Skin of body (tissue), 2 donors: ENCODE measurements around the gene TROAP. TPM values are rescaled to one million over a fixed set of nuclear protein-coding genes. Genes with fewer than 3 reads are reported as not detected.
A peak's percentile ranks its signal among the peaks of the same experiment; 100 is the strongest.
"Not testable (repeated sequence)": the region's sequence is repeated elsewhere in the genome, so short reads cannot be mapped to it uniquely, and the experiment has no call there.

Source experiments
- DNase-seq: peaks from one replicate; lab custom pipeline; 2025; lab: John Stamatoyannopoulos, UW
- total RNA-seq: library from RNA; depleted of rRNA; stranded (reverse); fragments of >200 nt; gene quantifications from one replicate; pipeline ENCODE4 v1.2.3, GENCODE V29; 2014

TROAP gene
- total RNA-seq, 1 donor from 2014 or later = 5.6 TPM

GRCh38 chr12:49367381-49368239 lies 44.6 kb downstream of the TROAP start, which contains the start of gene SPATS2:
TSS of gene SPATS2 (plus strand) at chr12:49367462. CDS start at chr12:49461013, 93,551 bp downstream.
- DNase-seq = peak; percentile 31

- DNase-seq = no peak
These were observed 45.2 kb downstream of the TROAP start for GRCh38 chr12:49368240-49368600.

- peak; percentile 21 for DNase-seq
These were observed 46.5 kb downstream of the TROAP start for GRCh38 chr12:49369411-49370145.

- no peak for DNase-seq
These were observed 47.5 kb downstream of the TROAP start for GRCh38 chr12:49370539-49370938.

- no peak for DNase-seq
These were observed 52.4 kb downstream of the TROAP start for GRCh38 chr12:49375406-49375805.

GRCh38 chr12:49377386-49377785 lies 54.3 kb downstream of the TROAP start:
- DNase-seq = no peak

- DNase-seq = not testable (repeated sequence)
These were observed 57.1 kb downstream of the TROAP start for GRCh38 chr12:49380184-49380583.

Other genes with a start within 250 kb of the TROAP start
- gene DHH, start 228.5 kb upstream of the TROAP start, total RNA-seq = 1.2 TPM
- gene LMBR1L, start 212.4 kb upstream of the TROAP start, total RNA-seq = 39.7 TPM
- 503 TPM for gene TUBA1B, start 191.9 kb upstream of the TROAP start, total RNA-seq
- 312 TPM for gene TUBA1A, start 134.2 kb upstream of the TROAP start, total RNA-seq
- 99.4 TPM for gene TUBA1C, start 58.2 kb upstream of the TROAP start, total RNA-seq
- gene PRPH, start 28.1 kb upstream of the TROAP start, total RNA-seq = 0.99 TPM
- gene C1QL4, start 13.9 kb downstream of the TROAP start, total RNA-seq = not detected
- 0.39 TPM for gene DNAJC22, start 23.6 kb downstream of the TROAP start, total RNA-seq
- gene SPATS2, start 44.2 kb downstream of the TROAP start, total RNA-seq = 24.6 TPM
- gene KCNH3, start 215.8 kb downstream of the TROAP start, total RNA-seq = 0.49 TPM
- 21.6 TPM for gene MCRS1, start 244.9 kb downstream of the TROAP start, total RNA-seq